Activated B cell treated with CpG ODN at 0.5 μM for 24 hours (primary cell): Measurements from ENCODE around the gene TMEM63A. TPM values are rescaled to one million over a fixed set of nuclear protein-coding genes. Genes with fewer than 3 reads are reported as not detected.

Source experiments
- ATAC-seq: fragments of 200-7000 bp; cut with Tn5 transposase; one replicate; pipeline ENCODE4 v1.10.0; 2021; ENCODE audit warnings: low read depth, mild to moderate bottlenecking, moderate library complexity
- CTCF ChIA-PET: fragments of 350-600 bp; sonication (Branson Sonifier 250); formaldehyde crosslinking; loops from one replicate; lab custom pipeline; 2021; ENCODE audit warnings: antibody characterized with exemption; lab: Charles Lee
- POLR2A ChIA-PET: fragments of 350-600 bp; sonication (Branson Sonifier 250); formaldehyde crosslinking; loops from one replicate; lab custom pipeline; 2021; ENCODE audit warnings: antibody characterized with exemption; lab: Charles Lee
- DNase-seq: peaks from one replicate; pipeline ENCODE4 v3.0.0; 2022
- H3K27ac Mint-ChIP-seq: one replicate; pipeline ENCODE4 v1.8.0; 2020; ENCODE audit warnings: mixed read lengths
- H3K27me3 Mint-ChIP-seq: one replicate; pipeline ENCODE4 v1.8.0; 2021; ENCODE audit warnings: mixed read lengths
- H3K36me3 Mint-ChIP-seq: one replicate; pipeline ENCODE4 v1.8.0; 2021; ENCODE audit warnings: low read depth, mixed read lengths
- H3K4me1 Mint-ChIP-seq: one replicate; pipeline ENCODE4 v1.8.0; 2021; ENCODE audit warnings: mixed read lengths
- H3K4me3 Mint-ChIP-seq: one replicate; pipeline ENCODE4 v1.8.0; 2020; ENCODE audit warnings: mild to moderate bottlenecking, mixed read lengths
- H3K9me3 Mint-ChIP-seq: one replicate; pipeline ENCODE4 v1.8.0; 2020; ENCODE audit warnings: mixed read lengths
- intact Hi-C: fragments of 100-400 bp; cut with micrococcal nuclease; formaldehyde crosslinking; loops from one replicate; pipeline ENCODE4 v1.15.1; 2024
- total RNA-seq: library from RNA; stranded (reverse); gene quantifications from 2 replicates; pipeline ENCODE4 v1.2.3, GENCODE V29; 2022
- TF ChIP-seq, protein P1 (sequence below): fragments of 200-600 bp; IDR thresholded peaks from one replicate; pipeline ENCODE4 v1.8.0; 2022; ENCODE audit warnings: antibody characterized with exemption, mild to moderate bottlenecking

The TMEM63A gene
- total RNA-seq, 1 donor from 2014 or later = 74.5 TPM

DNA sequence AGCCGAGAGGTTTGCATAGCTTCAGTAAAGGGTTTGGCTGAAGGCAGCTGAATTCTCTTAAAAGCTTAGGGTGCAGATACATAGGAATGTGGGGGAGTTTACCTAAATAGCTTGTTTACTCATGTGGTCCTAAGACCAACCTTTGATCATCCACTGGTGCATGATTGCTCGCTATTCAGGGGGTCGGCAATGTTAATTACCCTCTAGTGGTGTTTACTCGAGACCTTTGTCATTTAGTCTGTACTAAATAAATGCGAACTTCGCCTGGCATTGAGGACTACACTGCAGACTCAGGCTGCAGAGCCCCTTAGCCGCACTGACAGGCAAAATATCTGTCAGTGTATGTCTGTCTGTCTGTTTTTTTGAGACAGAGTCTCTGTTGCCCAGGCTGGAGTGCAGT, 31.8 kb downstream of the TMEM63A start:
- POLR2A ChIA-PET = interaction anchor here (3.9 kb wide), 1 partner anchor 31 kb away, joined by 37 read pairs; the partner anchor contains the start of gene TMEM63A

GRCh38 chr1:225849925-225850324, 32.3 kb downstream of the TMEM63A start:
- DNase-seq (no peak), ATAC-seq (no peak)
- ChIA-PET POLR2A (interaction anchor here (0.5 to 3.9 kb wide), 3 partner anchors 32 to 259 kb away, joined by 3 to 37 read pairs (median 10); partner anchors contain the start of genes SRP9 and TMEM63A), CTCF (interaction anchor here (0.8 kb wide), 1 partner anchor 375 kb away, joined by 3 read pairs; no protein-coding TSS in a partner anchor)
- Mint-ChIP-seq H3K36me3 (peaks cover 58% of the 10 kb centered on the region), H3K4me1 (peaks cover 70% of the 10 kb centered on the region), H3K27me3 (no peaks in the 10 kb centered on the region), H3K4me3 (no peak overlapping the region), H3K27ac (peak overlapping the region; percentile 94), H3K9me3 (no peaks in the 10 kb centered on the region)
- TF ChIP-seq, protein P1, sequence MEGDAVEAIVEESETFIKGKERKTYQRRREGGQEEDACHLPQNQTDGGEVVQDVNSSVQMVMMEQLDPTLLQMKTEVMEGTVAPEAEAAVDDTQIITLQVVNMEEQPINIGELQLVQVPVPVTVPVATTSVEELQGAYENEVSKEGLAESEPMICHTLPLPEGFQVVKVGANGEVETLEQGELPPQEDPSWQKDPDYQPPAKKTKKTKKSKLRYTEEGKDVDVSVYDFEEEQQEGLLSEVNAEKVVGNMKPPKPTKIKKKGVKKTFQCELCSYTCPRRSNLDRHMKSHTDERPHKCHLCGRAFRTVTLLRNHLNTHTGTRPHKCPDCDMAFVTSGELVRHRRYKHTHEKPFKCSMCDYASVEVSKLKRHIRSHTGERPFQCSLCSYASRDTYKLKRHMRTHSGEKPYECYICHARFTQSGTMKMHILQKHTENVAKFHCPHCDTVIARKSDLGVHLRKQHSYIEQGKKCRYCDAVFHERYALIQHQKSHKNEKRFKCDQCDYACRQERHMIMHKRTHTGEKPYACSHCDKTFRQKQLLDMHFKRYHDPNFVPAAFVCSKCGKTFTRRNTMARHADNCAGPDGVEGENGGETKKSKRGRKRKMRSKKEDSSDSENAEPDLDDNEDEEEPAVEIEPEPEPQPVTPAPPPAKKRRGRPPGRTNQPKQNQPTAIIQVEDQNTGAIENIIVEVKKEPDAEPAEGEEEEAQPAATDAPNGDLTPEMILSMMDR = no peak
- intact Hi-C loops = loop anchor here (2.0 to 5.0 kb wide), 5 partner anchors 38 to 375 kb away; partner anchors contain the start of genes ENAH and EPHX1

More for the DNA sequence above, 31.8 kb downstream of the TMEM63A start:
- no peak overlapping the region for H3K4me3 Mint-ChIP-seq
- TF ChIP-seq, protein P1 = no peak
- peaks cover 71% of the 10 kb centered on the region for H3K4me1 Mint-ChIP-seq
- DNase-seq (no peak), ATAC-seq (no peak)
- peak overlapping the region; percentile 94 for H3K27ac Mint-ChIP-seq
- H3K9me3 Mint-ChIP-seq = no peaks in the 10 kb centered on the region
- peaks cover 63% of the 10 kb centered on the region for H3K36me3 Mint-ChIP-seq
- no peaks in the 10 kb centered on the region for H3K27me3 Mint-ChIP-seq
- intact Hi-C loops = no loop called here
- CTCF ChIA-PET = interaction anchor here (0.8 kb wide), 1 partner anchor 376 kb away, joined by 3 read pairs; no protein-coding TSS in a partner anchor

DNA sequence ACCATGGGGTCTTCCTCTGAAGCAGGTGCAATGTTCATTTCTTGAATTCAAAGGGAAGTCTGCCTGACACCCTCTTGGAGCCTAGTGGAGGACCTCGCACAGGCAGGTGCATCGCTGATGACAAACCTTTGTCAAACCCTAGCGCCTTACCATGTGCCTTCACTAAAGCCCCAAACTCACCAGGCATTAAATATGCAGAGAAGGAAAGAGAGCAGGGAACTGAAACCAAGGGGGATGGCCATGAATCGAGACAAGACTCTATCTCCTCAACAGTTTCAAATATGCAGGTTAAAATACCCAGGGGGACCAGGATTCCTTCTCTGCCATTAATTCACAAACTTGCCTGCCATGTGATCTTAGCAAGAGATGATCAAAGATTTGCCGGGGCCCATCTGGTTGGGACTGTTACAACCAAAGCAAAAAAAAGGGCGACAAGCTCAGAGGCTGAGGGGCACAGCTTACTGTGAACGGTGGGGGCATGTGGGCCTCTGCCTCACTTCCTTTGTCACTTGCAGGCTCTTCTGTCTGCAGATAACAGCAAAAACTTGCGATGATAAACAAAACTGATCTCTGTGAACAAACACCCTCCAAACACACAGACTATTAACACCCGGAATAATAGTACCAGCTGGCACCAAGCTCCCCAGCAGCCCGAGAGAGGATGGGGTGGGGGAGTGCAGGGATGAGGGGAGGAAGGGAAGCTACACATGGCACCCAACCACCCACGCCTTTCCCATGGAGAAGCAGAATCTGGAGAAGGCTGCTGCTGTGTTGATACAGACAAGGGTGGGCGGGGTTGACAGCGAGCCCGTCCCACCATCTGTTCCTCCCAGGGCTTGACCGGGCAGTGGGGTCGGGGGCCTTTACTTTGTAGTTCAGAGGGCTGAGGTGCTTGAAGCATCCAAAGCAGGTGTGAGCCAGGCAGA, 33.9 kb downstream of the TMEM63A start:
- TF ChIP-seq, protein P1 = no peak
- ChIA-PET POLR2A (interaction anchor here (0.6 to 3.9 kb wide), 7 partner anchors 11 to 214 kb away, joined by 3 to 37 read pairs (median 7); partner anchors contain the start of genes H3-3A, PYCR2, SRP9 and TMEM63A), CTCF (interaction anchor here (0.8 to 1.6 kb wide), 2 partner anchors 34 to 71 kb away, joined by 3 to 4 read pairs; partner anchors contain the start of genes SRP9 and TMEM63A)
- peak overlapping the region; percentile 94 for H3K27ac Mint-ChIP-seq
- H3K36me3 Mint-ChIP-seq = peaks cover 42% of the 10 kb centered on the region
- ATAC-seq (peak; percentile 86), DNase-seq (peak; percentile 40)
- no peaks in the 10 kb centered on the region for H3K27me3 Mint-ChIP-seq
- H3K4me3 Mint-ChIP-seq = peak overlapping the region; percentile 71
- H3K9me3 Mint-ChIP-seq = no peaks in the 10 kb centered on the region
- intact Hi-C loops = loop anchor here (1.0 to 5.0 kb wide), 8 partner anchors 34 to 373 kb away; partner anchors contain the start of genes ENAH, EPHX1, SRP9 and TMEM63A
- H3K4me1 Mint-ChIP-seq = peaks cover 69% of the 10 kb centered on the region

DNA sequence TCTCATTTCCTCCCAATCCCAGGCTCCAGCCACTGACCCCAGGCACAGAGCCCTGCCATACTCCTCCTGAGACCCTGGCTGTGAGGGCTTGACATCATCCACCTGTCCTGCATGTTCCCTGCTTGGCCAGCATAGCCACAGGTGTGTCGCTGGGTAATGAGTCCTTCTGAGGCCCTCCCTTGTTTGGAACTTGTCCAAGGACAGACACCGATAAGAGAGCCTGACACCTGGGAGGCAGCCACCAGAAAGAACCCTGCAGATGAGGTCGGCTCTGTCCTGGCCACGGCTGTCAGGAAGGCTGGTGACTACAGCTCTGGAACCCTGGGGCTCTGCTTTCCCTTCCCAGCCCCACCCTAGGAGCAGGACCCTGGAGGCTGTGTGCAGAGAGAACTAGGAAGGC, 34.6 kb downstream of the TMEM63A start:
- H3K27me3 Mint-ChIP-seq = no peaks in the 10 kb centered on the region
- peaks cover 35% of the 10 kb centered on the region for H3K36me3 Mint-ChIP-seq
- peak overlapping the region; percentile 71 for H3K4me3 Mint-ChIP-seq
- CTCF ChIA-PET = interaction anchor here (1.6 kb wide), 1 partner anchor 70 kb away, joined by 4 read pairs; the partner anchor contains the start of gene SRP9
- DNase-seq (no peak), ATAC-seq (no peak)
- H3K9me3 Mint-ChIP-seq = no peaks in the 10 kb centered on the region
- POLR2A ChIA-PET = interaction anchor here (1.6 to 3.9 kb wide), 3 partner anchors 34 to 77 kb away, joined by 6 to 37 read pairs (median 8); partner anchors contain the start of genes PYCR2, SRP9 and TMEM63A
- intact Hi-C loops = loop anchor here (1.0 to 5.0 kb wide), 8 partner anchors 35 to 373 kb away; partner anchors contain the start of genes ENAH, EPHX1, SRP9 and TMEM63A
- H3K4me1 Mint-ChIP-seq = peaks cover 62% of the 10 kb centered on the region
- peak overlapping the region; percentile 94 for H3K27ac Mint-ChIP-seq
- TF ChIP-seq, protein P1 = no peak
